GM18502 (cell line): ENCODE measurements around the gene TMEM86A.
"Not testable (repeated sequence)": the region's sequence is repeated elsewhere in the genome, so short reads cannot be mapped to it uniquely, and the experiment has no call there.

Source experiments
- ATAC-seq: cut with Tn5 transposase; IDR thresholded peaks from one replicate; pipeline ENCODE4 v1.9.1; 2021; ENCODE audit warnings: mild to moderate bottlenecking; ENCODE audit not compliant: unreplicated experiment, poor library complexity

The TMEM86A gene, protein sequence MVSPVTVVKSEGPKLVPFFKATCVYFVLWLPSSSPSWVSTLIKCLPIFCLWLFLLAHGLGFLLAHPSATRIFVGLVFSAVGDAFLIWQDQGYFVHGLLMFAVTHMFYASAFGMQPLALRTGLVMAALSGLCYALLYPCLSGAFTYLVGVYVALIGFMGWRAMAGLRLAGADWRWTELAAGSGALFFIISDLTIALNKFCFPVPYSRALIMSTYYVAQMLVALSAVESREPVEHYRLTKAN

DNA sequence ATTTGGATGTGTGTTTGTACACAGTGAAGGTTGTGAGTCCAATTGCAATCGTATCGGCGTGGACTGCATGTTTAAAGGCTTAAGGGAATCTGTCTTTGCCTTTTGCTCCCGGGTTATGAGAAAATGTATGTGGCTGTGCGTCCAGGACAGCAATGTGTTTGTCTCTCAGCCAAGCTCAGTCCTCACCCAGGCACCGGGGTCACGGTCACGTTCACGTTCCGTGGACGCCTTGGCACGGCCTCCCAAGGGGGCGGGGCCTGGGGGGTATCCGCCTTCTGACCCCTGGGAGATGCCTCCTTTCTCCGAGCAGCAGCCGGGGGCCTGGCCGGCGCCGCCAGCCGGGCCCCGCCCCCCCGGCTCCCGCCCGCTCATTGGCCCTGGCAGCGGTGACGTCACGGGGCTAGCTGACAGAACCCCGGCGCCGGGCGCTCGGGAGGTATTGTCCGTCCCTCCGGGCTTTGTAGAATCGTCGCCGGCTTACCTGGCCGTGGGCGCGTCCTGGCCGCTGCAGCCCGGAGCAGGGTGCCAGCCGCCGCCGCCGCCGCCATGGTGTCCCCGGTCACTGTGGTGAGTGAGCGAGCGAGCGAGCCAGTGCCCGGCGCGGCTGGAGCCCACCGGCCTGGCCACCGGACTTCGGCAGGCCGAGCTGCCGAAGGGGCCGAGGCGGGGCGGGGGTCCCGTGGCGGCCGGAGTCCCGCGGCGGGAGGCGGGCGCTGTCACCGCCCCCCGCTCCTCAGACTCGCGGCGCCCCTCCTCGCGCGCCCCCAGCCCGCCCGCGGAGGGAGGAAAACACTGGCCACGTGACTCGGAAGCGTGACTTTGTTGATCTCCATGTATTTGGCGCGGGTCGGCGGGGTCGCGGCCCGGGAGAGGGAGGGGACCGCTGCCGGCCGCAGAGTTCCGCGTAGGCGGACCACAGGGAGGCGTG, at the start of gene TMEM86A:
TSS of gene TMEM86A (plus strand) at position 439 of the 928 bp plus-strand sequence. CDS start at position 547, 108 bp downstream.
- peak; percentile 95 for ATAC-seq

DNA sequence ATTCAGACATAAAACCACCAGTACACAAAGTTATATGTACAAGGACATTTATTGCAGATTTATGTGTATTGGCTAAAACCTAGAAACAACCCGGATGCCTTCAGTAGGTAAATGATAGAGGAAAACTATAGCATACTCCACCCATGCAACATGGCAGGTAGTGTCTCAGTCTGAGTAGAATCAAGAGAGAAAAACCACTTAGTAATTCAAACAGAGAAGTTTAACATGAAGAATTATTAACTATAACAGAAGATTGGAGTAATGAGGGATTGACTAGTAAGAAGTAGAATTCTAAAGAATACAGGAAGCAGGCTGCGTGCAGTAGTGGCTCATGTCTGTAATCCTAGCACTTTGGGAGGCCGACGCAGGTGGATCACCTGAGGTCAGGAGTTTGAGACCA, 48.2 kb upstream of the TMEM86A start:
- no peak for ATAC-seq

DNA sequence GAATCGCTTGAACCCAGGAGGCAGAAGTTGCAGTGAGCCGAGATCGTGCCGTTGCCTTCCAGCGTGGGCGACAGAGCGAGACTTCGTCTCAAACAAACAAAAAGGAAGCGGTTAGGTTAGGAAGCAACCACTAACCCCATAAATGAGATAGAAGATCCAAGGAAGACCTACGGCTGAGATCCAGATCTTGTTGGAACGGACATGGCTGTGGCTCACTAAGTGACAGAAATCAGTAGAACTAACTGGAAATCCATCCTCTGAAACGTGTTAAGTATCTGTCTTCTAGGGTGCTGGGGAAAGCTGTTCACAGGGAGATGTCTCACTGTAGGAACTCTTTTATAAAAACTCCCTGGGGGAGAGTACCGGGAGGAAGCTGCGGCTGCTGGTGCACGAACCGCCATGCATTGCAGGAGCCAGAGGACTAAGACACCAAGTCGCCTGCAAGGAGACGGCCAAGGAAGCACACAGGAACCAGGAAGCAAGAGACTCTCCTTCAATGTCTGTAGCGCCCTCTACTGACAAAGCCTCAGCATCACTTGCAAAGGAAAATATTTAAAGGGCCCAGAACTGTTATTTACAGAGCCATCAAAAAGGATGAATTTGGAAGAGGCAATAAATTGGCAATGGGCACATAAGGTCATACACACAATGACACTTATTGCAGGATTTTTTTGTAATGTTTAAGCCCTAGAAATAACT, 47.6 kb upstream of the TMEM86A start:
- no peak for ATAC-seq

DNA sequence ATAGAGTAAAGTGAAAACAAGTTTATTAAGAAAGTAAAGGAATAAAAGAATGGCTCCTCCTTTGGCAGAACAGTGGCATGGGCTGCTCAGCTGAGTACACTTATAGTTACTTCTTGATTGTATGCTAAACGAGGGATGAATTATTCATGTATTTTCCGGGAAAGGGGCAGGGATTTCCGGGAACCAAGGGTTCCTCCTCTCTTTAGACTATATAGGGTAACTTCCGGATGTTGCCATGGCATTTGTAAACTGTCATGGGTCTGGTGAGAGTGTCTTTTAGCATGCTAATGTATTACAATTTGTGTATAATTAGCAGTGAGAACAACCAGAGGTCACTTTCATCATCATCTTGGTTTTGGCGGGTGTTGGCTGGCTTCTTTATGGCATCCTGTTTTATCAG, 40.9 kb upstream of the TMEM86A start:
- no peak for ATAC-seq

DNA sequence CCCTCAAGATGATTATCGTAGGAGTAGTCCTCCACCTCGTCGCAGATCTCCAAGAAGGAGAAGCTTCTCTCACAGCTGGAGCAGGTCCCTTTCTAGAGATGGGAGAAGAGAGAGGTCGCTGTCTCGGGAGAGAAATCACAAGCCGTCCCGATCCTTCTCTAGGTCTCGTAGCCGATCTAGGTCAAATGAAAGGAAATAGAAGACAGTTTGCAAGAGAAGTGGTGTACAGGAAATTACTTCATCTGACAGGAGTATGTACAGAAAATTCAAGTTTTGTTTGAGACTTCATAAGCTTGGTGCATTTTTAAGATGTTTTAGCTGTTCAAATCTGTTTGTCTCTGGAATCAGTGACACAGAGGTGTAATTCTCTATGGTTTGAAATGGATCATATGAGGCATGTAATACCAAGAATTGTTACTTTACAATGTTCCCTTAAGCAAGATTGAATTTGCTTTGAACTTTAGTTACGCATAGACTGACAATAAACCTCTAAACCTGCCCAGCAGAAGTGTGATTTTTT, 33.2 kb upstream of the TMEM86A start:
- not testable (repeated sequence) for ATAC-seq

DNA sequence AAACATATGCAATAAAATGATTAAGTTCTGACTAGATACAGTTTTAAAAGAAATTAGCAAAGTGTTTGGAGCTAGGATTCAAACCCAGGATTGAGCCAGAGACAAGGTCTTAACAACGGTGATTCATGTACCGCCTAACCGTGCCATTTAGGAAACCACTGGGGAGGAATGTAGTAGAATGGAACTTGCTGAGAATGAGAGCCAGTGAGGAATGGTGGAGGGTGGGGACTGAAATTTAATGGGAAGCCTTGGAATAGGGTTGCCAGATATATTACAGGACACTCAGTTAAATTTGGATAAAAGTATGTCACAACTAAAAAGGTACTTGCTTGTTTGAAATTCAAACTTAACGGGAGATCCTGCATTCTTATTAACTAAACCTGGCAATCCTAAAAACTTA, 30.4 kb upstream of the TMEM86A start:
- ATAC-seq = no peak

DNA sequence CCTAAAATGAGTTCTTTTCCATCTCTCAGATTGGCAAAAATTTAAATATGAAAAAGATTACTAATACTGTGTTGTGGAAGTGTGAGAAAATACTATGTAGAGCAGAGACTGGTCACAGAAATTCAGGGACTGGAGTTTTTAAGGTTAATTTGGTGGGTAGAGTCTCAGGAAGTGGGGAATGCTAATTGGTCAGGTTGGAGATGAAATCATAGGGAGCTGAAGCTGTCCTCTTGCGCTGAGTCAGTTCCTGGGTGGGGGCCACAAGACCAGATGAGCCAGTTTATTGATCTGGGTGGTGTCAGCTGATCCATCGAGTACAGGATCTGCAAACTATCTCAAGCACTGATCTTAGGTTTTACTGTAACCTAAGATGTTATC, 29.4 kb upstream of the TMEM86A start:
- ATAC-seq = no peak

DNA sequence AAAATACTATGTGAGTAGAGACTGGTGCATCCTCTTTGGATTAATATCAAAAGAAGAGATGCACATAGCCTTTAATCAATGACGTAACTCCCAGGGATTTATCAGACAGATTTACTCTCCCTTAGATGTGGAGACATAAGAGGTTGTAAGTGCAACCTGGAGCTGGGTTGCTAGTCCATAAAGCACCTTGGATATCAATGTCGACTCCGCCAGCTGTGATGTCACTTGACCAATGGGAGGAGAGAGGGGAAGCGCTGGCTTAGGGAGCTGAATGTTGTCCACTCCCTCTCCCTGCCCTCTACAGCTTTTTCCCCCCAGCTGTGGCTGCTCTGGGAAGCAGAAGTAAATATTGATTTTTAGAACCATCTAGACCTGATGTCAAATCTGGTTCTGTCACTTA, 28.9 kb upstream of the TMEM86A start:
- ATAC-seq = no peak

DNA sequence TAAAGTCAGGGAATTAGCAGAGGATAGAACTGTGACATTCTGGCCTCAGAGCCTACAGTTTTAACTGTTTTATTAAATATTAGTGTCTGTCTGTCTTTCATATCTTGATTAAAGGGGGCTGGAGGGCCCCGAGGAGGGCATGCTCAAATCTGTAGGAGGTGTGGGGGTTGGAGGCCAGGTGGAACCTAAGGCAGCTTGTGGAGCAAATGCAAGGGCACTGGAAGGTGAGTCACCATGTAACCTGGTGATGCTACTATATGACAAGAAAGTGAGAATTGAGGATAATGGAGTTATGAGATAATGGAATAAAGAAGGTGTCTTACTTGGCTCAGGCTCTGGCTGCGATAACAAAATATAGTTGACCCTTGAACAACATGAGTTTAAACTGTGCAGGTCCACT, 27.3 kb upstream of the TMEM86A start:
- ATAC-seq = no peak

DNA sequence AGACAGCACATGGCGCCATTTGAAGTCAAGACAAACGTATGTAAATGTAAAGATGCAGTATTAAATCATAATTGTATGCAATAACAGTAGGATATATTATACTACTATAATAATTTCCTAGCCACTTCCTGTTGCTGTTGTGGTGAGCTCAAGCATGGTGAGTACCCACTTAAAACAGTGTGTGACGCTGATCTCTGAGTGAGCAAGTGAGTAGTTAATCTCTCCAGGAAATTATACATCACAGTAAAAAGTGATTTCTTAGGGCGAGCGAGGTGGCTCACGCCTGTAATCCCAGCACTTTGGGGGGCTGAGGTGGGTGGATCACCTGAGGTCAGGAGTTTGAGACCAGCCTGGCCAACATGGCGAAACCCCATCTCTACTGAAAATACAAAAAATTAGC, 26.4 kb upstream of the TMEM86A start:
- not testable (repeated sequence) for ATAC-seq

DNA sequence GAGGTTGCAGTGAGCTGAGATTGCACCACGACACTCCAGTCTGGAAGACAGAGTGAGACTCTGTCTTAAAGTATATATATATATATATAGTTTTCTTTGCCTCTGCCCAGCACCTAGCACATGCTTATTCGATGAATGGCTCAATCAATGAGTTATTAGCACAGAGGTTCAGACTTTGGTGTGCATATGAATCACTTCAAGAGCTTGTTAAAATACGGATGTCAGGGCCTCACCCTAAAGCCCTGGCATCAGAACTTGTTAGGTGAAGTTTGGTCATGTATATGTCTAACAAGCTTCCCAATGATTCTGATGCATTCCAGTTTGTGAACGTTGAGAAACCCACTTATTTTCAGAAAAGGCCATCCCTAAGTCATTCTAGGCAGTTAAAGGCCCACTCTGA, 21.8 kb upstream of the TMEM86A start:
- ATAC-seq = no peak

DNA sequence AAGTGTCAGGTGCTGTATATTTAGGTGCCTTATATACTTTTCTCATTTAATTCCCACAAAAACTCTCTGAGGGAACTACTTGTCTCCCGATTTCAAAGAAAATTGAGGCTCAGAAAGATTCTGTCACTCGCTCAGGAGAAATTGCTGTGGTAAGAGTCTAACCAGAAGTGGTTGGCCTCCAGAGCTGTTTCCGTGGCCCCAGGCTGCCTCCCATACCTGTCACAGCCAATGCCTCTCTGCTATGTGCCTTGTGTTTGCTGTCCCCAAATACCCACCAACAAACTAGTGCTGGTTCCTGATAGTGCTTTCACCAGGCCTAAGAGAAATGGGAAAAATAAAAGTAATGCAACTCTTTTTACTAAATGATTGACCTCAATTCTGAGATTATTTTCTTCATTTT, 21.0 kb upstream of the TMEM86A start:
- no peak for ATAC-seq

DNA sequence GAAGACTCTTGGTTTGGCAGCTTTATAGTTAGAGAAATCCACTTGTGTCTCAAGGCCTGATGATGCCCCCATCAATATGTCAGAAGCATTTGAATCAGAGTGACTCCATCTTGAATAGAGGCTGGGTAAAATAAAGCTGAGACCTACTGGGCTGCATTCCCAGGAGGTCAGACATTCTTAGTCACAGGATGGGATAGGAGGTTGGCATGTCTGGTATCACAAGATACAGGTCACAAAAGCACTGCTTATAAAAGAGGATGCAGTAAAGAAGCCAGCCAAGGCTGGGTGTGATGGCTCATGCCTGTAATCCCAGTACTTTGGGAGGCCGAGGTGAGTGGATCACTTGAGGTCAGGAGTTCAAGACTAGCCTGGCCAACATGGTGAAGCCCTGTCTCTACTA, 16.6 kb upstream of the TMEM86A start:
- not testable (repeated sequence) for ATAC-seq

DNA sequence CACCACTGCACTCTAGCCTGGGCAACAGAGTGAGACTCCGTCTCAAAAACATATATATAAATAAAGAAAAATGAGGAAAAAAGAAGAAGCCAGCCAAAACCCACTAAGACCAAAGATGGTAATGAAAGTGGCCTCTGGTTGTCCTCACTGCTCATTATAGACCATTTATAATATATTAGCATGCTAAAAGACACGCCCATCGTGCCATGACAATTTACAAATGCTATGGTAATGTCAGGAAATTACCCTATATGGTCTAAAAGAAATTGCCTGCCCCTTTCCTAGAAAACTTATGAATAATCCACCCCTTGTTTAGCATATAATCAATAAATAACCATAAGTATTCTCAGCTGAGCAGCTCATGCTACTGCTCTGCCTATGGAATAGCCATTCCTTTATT, 16.1 kb upstream of the TMEM86A start:
- no peak for ATAC-seq

DNA sequence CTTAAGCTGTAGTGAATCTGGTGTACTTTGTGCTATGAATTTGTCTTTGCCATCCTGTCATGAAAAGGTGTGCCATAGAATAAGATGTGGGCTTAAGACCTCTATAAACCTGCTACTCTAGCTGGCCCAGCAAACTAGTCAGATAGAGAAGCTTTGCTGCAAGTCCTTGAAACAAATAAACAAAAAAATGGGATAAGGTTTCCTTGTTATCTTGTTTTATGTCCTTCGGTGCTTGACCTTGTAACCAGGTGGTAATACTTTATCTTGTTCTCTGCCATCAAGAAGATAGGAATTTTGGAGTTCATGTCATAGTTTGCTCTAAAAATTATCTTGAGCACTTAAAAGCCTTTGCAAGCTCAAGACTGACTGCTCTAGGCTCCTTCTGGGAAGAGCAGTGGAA, 14.3 kb upstream of the TMEM86A start:
- ATAC-seq = no peak

DNA sequence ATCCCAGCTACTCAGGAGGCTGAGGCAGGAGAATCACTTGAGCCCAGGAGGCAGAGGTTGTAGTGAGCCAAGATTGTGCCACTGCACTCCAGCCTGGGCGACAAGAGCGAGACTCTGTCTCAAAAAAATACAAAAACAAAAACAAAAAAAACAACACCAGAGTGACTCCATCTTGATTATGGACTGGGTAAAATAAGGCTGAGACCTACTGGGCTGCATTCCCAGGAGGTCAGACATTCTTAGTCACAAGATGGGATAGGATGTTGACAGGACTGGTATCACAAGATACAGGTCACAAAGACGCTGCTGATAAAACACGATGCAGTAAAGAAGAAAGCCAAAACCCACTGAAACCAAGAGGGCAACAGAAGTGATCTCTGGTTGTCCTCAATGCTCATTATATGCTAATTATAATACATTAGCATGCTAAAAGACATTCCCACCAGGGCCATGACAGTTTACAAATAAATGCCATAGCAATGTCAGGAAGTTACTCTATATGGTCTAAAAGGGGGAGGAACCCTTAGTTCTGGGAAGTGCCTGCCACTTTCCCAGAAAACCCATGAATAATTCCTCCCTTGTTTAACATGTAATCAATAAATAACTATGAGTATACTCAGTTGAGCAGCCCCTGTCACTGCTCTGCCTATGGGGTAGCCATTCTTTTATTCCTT, 7.0 kb upstream of the TMEM86A start:
- not testable (repeated sequence) for ATAC-seq

DNA sequence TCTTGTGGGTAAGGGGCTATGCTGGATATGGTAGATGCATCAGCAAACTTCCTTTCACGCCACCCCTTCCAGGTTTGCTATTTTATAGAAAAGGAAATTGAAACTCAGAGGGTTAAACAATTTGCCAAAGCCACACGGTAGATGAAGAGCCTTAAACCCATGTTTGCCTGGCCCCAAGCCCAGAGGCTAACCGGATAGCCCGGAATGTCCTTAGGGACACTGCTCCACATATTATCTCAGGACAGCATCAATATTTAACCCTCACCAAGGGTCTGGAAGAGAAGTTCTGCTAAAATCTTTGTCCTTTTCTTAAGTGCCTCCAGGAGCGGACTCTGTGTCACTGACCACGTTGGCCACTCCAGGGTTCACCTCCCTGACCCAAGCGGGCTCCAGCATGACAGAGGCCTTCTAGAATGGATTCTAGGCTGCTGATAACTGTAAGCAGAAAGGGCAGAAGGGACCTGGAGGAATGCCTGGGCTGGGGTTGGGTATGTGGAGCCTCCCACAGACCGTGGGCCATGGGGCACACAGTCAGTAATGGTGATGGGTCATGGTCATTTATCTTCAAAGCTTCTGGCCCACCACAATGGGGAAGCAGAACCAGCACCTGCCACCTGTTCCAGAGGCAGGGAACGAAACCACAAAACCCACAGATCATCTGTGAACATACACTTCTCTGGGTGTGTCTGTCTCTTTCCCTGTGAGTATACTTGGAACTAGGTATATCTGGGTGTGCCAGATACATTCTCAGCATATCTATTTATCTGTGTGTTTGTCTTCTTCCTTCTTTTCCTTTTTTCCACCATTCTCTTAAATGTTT, 5.4 kb upstream of the TMEM86A start:
- ATAC-seq = no peak

DNA sequence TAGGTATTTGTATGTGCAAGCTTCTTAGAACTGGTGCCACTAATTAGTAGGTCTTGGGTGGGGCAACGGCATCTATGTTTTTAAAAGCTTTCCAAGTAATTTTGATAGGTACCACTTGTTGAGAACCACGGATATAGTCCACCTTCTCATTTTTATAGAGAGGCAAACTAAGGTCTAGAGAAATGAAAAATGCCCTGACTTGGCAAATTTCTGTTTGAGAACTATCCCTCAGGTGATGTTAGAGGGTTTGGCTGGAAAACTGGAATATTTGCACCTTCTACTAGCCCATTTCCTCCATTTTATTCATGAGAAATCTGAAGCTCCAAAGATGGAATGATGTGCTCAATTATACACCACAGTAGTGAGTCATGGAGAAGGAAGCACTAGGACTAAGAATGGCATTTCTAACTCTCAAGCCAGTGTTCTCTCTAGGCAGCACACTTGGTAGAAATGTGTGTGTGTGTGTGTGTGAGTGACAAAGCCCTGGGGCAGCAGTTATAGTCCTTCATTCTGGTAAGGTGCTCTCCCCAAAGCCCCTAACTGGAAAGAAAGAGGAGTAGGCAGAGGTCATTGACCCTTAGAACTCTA, 1.8 kb upstream of the TMEM86A start:
- no peak for ATAC-seq

DNA sequence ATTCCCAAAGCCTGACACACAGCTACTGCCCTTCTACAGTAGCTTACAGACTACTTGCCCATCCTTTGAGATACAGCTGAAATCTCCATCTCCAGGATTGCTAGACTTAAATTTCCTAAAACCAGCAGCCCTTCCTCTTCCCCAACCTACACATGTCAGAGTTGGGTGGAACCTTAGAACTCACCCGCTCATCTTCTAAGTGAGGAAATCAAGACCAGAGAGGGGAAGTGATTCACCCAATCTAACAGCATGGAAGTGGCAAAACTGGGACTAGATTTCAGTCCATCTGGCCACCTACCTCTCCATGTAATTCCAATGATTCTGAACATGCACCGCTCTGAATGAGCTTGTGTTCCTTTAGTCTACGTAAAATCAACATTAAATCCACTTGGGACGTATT, 1.0 kb upstream of the TMEM86A start:
- ATAC-seq = no peak
